Osteoblast (primary cell): ENCODE measurements around the gene ADGRL2. TPM values are rescaled to one million over a fixed set of nuclear protein-coding genes. Genes with fewer than 3 reads are reported as not detected.
A peak's percentile ranks its signal among the peaks of the same experiment; 100 is the strongest.
"Not testable (repeated sequence)": the region's sequence is repeated elsewhere in the genome, so short reads cannot be mapped to it uniquely, and the experiment has no call there.

Source experiments
- DNase-seq: peaks from one replicate; pipeline ENCODE4 v3.0.0; 2011; ENCODE audit warnings: low spot score, mixed read lengths; ENCODE audit not compliant: insufficient read length; ENCODE audit errors: missing footprints
- H2AFZ ChIP-seq: 2 replicates; pipeline ENCODE4 v1.6.0; 2011; ENCODE audit warnings: mild to moderate bottlenecking, low read length
- H3K27ac ChIP-seq: 2 replicates; pipeline ENCODE4 v1.5.1; 2011; ENCODE audit warnings: mild to moderate bottlenecking, low read depth, low read length, moderate library complexity
- H3K27me3 ChIP-seq: 2 replicates; pipeline ENCODE4 v1.6.0; 2012; ENCODE audit warnings: mild to moderate bottlenecking, control low read depth, inconsistent platforms, low read length, moderate library complexity; ENCODE audit not compliant: insufficient read depth
- H3K36me3 ChIP-seq: 2 replicates; pipeline ENCODE4 v1.5.1; 2011; ENCODE audit warnings: mild to moderate bottlenecking, low read length, control low read depth, moderate library complexity; ENCODE audit not compliant: insufficient read depth
- H3K4me1 ChIP-seq: 2 replicates; pipeline ENCODE4 v1.5.1; 2011; ENCODE audit warnings: mild to moderate bottlenecking, low read length, control low read depth, moderate library complexity; ENCODE audit not compliant: insufficient read depth
- H3K4me2 ChIP-seq: 2 replicates; pipeline ENCODE4 v1.6.0; 2011; ENCODE audit warnings: mild to moderate bottlenecking, low read length; ENCODE audit not compliant: insufficient read depth
- H3K4me3 ChIP-seq: fragments of 200-600 bp; sonication (generic); 3 replicates; pipeline ENCODE4 v1.5.1; 2012; ENCODE audit warnings: mild to moderate bottlenecking, low read length, inconsistent platforms; ENCODE audit not compliant: insufficient read depth
- H3K79me2 ChIP-seq: 2 replicates; pipeline ENCODE4 v1.6.0; 2012; ENCODE audit warnings: mild to moderate bottlenecking, low read length, control low read depth, inconsistent platforms; ENCODE audit not compliant: insufficient read depth
- H3K9me3 ChIP-seq: 2 replicates; pipeline ENCODE4 v1.5.1; 2011; ENCODE audit warnings: low read depth, low read length, control low read depth
- H4K20me1 ChIP-seq: 2 replicates; pipeline ENCODE4 v1.6.0; 2012; ENCODE audit warnings: mild to moderate bottlenecking, low read length, control low read depth; ENCODE audit not compliant: insufficient read depth
- CTCF ChIP-seq: IDR thresholded peaks from 2 replicates; pipeline ENCODE4 v1.5.1; 2011; ENCODE audit warnings: mild to moderate bottlenecking, low read depth, low read length, moderate library complexity; ENCODE audit errors: extremely low read depth
- total RNA-seq: library from RNA; depleted of rRNA; stranded (reverse); fragments of >200 nt; gene quantifications from 2 replicates; pipeline ENCODE4 v1.2.3, GENCODE V29; 2012

ADGRL2 gene
- total RNA-seq, 1 donor, result 55.4 TPM

- peak overlapping the region; percentile 54 for H3K4me2 ChIP-seq
- peak overlapping the region; percentile 36 for H3K27ac ChIP-seq
- DNase-seq, result peak; percentile 57
- H3K4me1 ChIP-seq, result peaks cover 31% of the 10 kb centered on the region
- no peaks in the 10 kb centered on the region for H3K9me3 ChIP-seq
- H3K4me3 ChIP-seq, result no peak overlapping the region
- H3K36me3 ChIP-seq, result no peaks in the 10 kb centered on the region
- no peak overlapping the region for H2AFZ ChIP-seq
- H3K27me3 ChIP-seq, result no peaks in the 10 kb centered on the region
- TF ChIP-seq CTCF, result no peak
- H4K20me1 ChIP-seq, result no peaks in the 10 kb centered on the region
- peaks cover 44% of the 10 kb centered on the region for H3K79me2 ChIP-seq
Measured at GRCh38 chr1:81877940-81878339, 77.2 kb downstream of the ADGRL2 start.

GRCh38 chr1:81878538-81878937 lies 77.8 kb downstream of the ADGRL2 start:
- H3K4me2 ChIP-seq, result no peak overlapping the region
- no peak overlapping the region for H3K27ac ChIP-seq
- DNase-seq, result no peak
- peaks cover 28% of the 10 kb centered on the region for H3K4me1 ChIP-seq
- no peak overlapping the region for H2AFZ ChIP-seq
- no peak for TF ChIP-seq CTCF
- H3K36me3 ChIP-seq, result no peaks in the 10 kb centered on the region
- no peaks in the 10 kb centered on the region for H4K20me1 ChIP-seq
- H3K4me3 ChIP-seq, result no peak overlapping the region
- H3K27me3 ChIP-seq, result no peaks in the 10 kb centered on the region
- H3K9me3 ChIP-seq, result no peaks in the 10 kb centered on the region
- peaks cover 39% of the 10 kb centered on the region for H3K79me2 ChIP-seq

GRCh38 chr1:81880781-81881180 lies 80.0 kb downstream of the ADGRL2 start:
- no peaks in the 10 kb centered on the region for H3K27me3 ChIP-seq
- peaks cover 31% of the 10 kb centered on the region for H3K79me2 ChIP-seq
- no peak overlapping the region for H3K27ac ChIP-seq
- H2AFZ ChIP-seq, result no peak overlapping the region
- no peak for TF ChIP-seq CTCF
- H3K36me3 ChIP-seq, result no peaks in the 10 kb centered on the region
- H3K4me1 ChIP-seq, result peaks cover 22% of the 10 kb centered on the region
- no peak overlapping the region for H3K4me2 ChIP-seq
- H3K9me3 ChIP-seq, result no peaks in the 10 kb centered on the region
- H3K4me3 ChIP-seq, result no peak overlapping the region
- H4K20me1 ChIP-seq, result no peaks in the 10 kb centered on the region
- DNase-seq, result no peak

- H3K27me3 ChIP-seq, result no peaks in the 10 kb centered on the region
- no peak overlapping the region for H3K27ac ChIP-seq
- no peak for DNase-seq
- H3K4me2 ChIP-seq, result no peak overlapping the region
- H3K79me2 ChIP-seq, result peaks cover 22% of the 10 kb centered on the region
- no peaks in the 10 kb centered on the region for H4K20me1 ChIP-seq
- peaks cover 8% of the 10 kb centered on the region for H3K4me1 ChIP-seq
- H2AFZ ChIP-seq, result no peak overlapping the region
- TF ChIP-seq CTCF, result no peak
- no peaks in the 10 kb centered on the region for H3K36me3 ChIP-seq
- no peak overlapping the region for H3K4me3 ChIP-seq
- no peaks in the 10 kb centered on the region for H3K9me3 ChIP-seq
Measured at GRCh38 chr1:81885291-81885690, 84.6 kb downstream of the ADGRL2 start.

- H2AFZ ChIP-seq, H4K20me1 ChIP-seq, H3K4me1 ChIP-seq, H3K27me3 ChIP-seq, DNase-seq, H3K36me3 ChIP-seq, H3K9me3 ChIP-seq, H3K4me3 ChIP-seq, H3K4me2 ChIP-seq, H3K27ac ChIP-seq: not testable (repeated sequence)
- H3K79me2 ChIP-seq, result peaks cover 18% of the 10 kb centered on the region
Measured at GRCh38 chr1:81886292-81886691, 85.6 kb downstream of the ADGRL2 start.
